ENCODE results near the gene CDK5RAP1. TPM values are rescaled to one million over a fixed set of nuclear protein-coding genes. Genes with fewer than 3 reads are reported as not detected.

Gene CDK5RAP1
- total and polyA plus RNA-seq, 2 of the 4 experiments (the other 2 are of a cell fraction) = 23.9 to 28.1 TPM

DNA sequence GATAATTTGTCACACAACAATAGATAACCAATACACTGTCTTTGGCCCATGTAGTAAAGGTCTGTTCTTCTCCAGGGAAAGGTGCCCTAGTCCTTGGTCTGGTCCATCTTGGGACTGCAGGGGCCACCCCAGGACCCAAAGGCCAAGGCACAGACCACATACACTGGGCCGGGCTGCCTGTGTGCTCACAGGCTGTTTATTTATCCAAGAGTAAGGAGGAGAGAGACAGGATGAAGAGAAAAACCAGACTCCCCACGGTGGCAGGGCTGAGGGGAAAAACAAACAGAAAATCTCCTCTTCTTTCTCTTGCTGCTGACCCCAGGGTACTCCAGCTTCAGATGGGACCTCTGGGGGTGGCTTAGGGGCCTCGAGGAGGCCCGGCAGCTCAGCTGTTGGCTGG is 6.5 kb upstream of the CDK5RAP1 start (continued):
- no peak for TF ChIP-seq SMC3 (IDR thresholded peaks at IDR 0.05; ENCODE audit: low read depth, low read length)
- TF ChIP-seq, protein P1, sequence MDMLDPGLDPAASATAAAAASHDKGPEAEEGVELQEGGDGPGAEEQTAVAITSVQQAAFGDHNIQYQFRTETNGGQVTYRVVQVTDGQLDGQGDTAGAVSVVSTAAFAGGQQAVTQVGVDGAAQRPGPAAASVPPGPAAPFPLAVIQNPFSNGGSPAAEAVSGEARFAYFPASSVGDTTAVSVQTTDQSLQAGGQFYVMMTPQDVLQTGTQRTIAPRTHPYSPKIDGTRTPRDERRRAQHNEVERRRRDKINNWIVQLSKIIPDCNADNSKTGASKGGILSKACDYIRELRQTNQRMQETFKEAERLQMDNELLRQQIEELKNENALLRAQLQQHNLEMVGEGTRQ (IDR thresholded peaks at IDR 0.05; ENCODE audit: low read depth, low read length) = no peak
- TF ChIP-seq RFX5 (IDR thresholded peaks at IDR 0.05; ENCODE audit: low read depth, low read length) = no peak

DNA sequence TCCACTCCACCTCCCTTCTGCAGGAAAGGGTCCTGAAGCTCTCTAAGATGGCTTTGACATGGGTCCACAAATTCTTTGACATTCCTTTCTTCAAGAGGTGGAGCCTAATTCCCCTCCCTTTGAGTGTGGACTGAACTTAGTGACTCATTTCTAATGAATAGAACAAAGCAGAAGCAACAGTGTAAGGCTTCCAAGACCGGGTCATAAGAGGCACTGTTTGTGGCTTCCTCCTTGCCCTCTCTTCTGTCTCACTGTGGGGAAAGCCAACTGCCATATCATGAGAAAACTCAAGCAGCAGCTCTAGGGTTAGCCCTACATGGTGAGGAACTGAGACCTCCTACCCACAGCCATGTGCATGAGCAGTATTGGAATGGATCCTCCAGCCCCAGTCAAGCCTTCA is 5.9 kb upstream of the CDK5RAP1 start:
- H3K9ac ChIP-seq (ENCODE audit: low read depth, low read length) = no peak overlapping the region
- H3K9me1 ChIP-seq (ENCODE audit: insufficient read depth, low read length) = peaks cover 7% of the 10 kb centered on the region; the same call in 1 of the 2 replicates
- no peak overlapping the region for H3K4me3 ChIP-seq (ENCODE audit: insufficient read depth, low read depth, low read length)
- peaks cover 6 to 22% of the 10 kb centered on the region in 2 experiments for H3K79me1 ChIP-seq (ENCODE audit: low read depth in 1 of 2, low read length in 2 of 2)
- H4K20me1 ChIP-seq (ENCODE audit: insufficient read depth, low read length) = no peaks in the 10 kb centered on the region
- H3K27me3 ChIP-seq (ENCODE audit: control insufficient read depth, insufficient read depth, low read length) = no peaks in the 10 kb centered on the region
- no peak overlapping the region for H2AK9ac ChIP-seq (replicated peaks; ENCODE audit: low read depth, low read length, poor library complexity)
- CTCF ChIA-PET = interaction anchor here (0.5 kb wide), 1 partner anchor 77 kb away, joined by 3 read pairs; no protein-coding TSS in a partner anchor
- H2AK5ac ChIP-seq (ENCODE audit: low read depth, low read length) = no peak overlapping the region
- no peak overlapping the region for H3K4ac ChIP-seq (ENCODE audit: low read depth, low read length)
- DNase-seq (peak; percentile 36), ATAC-seq (ENCODE audit: low read depth) (peak; percentile 41)
- no peak overlapping the region for H3K23ac ChIP-seq (ENCODE audit: low read depth, low read length)
- TF ChIP-seq RCOR1 (IDR thresholded peaks at IDR 0.05; ENCODE audit: insufficient replicate concordance, low read length) = no peak
- POLR2A ChIA-PET (ENCODE audit: unreplicated experiment) = no interaction called here
- H4K91ac ChIP-seq (ENCODE audit: insufficient read depth, low read depth, low read length) = no peak overlapping the region
- no peak overlapping the region for H3K56ac ChIP-seq (ENCODE audit: extremely low read depth, insufficient read depth, low read length)
- H3K27ac ChIP-seq (ENCODE audit: insufficient read depth, low read length) = no peak overlapping the region
- H2AFZ ChIP-seq (replicated peaks; ENCODE audit: low read length, poor library complexity) = no peak overlapping the region
- H4K5ac ChIP-seq (ENCODE audit: low read depth, low read length) = no peak overlapping the region
- dilution Hi-C loops (cut with HindIII; ENCODE audit: low sequenced_read_pairs, unreplicated experiment) (no loop called here), in situ Hi-C loops (cut with MboI; ENCODE audit: low sequenced_read_pairs) (no loop called here), intact Hi-C loops (cut with micrococcal nuclease) (no loop called here)
- WGBS, 2 experiments (ENCODE audit: extremely low coverage in 2 of 2, insufficient read length in 1 of 2) = no CpG with 5 or more reads among the region's 1 CpG
- H4K8ac ChIP-seq (ENCODE audit: low read depth in 2 of 2, low read length in 2 of 2) = no peak overlapping the region
- H3K9me3 ChIP-seq (ENCODE audit: control insufficient read depth, insufficient read depth, low read length) = peaks cover 3% of the 10 kb centered on the region; the same call in 1 of the 2 replicates
- no peak overlapping the region for H3K14ac ChIP-seq (replicated peaks; ENCODE audit: low read depth, low read length)
- BruUV-seq (replicated peaks) = no TSS peak
- H2BK5ac ChIP-seq (ENCODE audit: low read depth, low read length, poor library complexity, severe bottlenecking) = no peak overlapping the region
- H2BK15ac ChIP-seq (ENCODE audit: low read depth, low read length) = no peak overlapping the region
- H3K4me2 ChIP-seq (ENCODE audit: low read depth, low read length) = no peak overlapping the region
- no peak overlapping the region for H3K18ac ChIP-seq (ENCODE audit: low read depth, low read length)
- no peak overlapping the region for H2BK20ac ChIP-seq (ENCODE audit: low read depth, low read length)
- H3K4me1 ChIP-seq (ENCODE audit: control insufficient read depth, insufficient read depth, low read length) = peaks cover 7% of the 10 kb centered on the region
- H3K36me3 ChIP-seq (ENCODE audit: control insufficient read depth, insufficient read depth, low read length) = peaks cover 13% of the 10 kb centered on the region
- no peak overlapping the region for H2BK120ac ChIP-seq (ENCODE audit: low read depth, low read length)

Data from IMR-90 (cell line).